ENCODE measurements around the gene DNMT1.

Gene DNMT1

DNA sequence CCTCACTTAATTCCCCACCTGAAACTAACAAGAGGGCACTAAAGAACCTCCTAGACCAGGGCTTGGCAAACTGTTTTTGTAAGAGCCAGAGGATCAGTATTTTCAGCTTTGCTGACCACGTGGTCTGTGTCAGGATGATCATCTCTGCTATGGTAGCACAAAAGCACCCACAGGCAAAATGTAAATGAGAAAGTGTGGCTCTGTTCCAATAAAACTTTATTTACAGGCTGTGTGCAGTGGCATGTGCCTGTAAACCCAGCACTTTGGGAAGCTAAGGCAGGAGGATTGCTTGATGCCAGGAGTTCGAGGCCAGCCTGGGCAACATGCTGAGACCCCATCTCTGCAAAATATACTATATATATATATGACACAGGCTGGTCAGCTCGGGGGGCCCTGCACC, 31.2 kb downstream of the DNMT1 start:
- no peak overlapping the region for H3K9ac ChIP-seq (ENCODE audit: insufficient read length)
- DNase-seq (ENCODE audit: low read depth, low spot score): no peak
- H3K36me3 ChIP-seq (ENCODE audit: insufficient read depth, low read length): peaks cover 87% of the 10 kb centered on the region
- H3K9me3 ChIP-seq (ENCODE audit: low read depth, low read length): no peaks in the 10 kb centered on the region
- TF ChIP-seq POLR2AphosphoS5 (IDR thresholded peaks at IDR 0.05; ENCODE audit: borderline replicate concordance, low read depth, low read length) (no peak), FOXP2 (optimal IDR thresholded peaks at IDR 0.05; ENCODE audit: control extremely low read depth, extremely low read length, insufficient read depth) (no peak), EZH2 (IDR thresholded peaks at IDR 0.05) (no peak)
- H3K27ac ChIP-seq: peak overlapping the region; percentile 36; the same call in 1 of the 2 replicates
- no peak overlapping the region for H3K4me3 ChIP-seq

DNA sequence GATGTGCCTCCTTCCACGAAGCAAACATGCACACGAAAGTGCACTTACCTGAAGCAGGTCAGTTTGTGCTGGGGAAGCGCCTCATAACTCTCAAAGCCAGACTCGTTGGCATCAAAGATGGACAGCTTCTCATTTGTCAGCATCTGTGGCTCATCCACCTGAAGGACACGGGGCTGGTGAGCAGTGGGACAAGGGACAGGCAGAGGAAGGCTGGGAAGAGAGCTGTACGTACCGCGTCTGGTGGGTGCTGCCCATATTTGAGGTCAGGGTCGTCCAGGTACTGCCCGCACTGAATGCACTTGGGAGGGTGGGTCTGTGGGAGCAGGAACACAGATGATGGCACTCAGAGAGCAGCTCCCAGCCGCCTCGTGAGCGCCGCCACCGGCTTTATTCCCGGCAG, 35.1 kb downstream of the DNMT1 start:
- TF ChIP-seq EZH2 (IDR thresholded peaks at IDR 0.05) (no peak), FOXP2 (optimal IDR thresholded peaks at IDR 0.05; ENCODE audit: control extremely low read depth, extremely low read length, insufficient read depth) (no peak), POLR2AphosphoS5 (IDR thresholded peaks at IDR 0.05; ENCODE audit: borderline replicate concordance, low read depth, low read length) (no peak)
- DNase-seq (ENCODE audit: low read depth, low spot score): no peak
- Histone ChIP-seq H3K27ac (no peak overlapping the region), H3K36me3 (ENCODE audit: insufficient read depth, low read length) (peaks cover 94% of the 10 kb centered on the region), H3K4me3 (no peak overlapping the region), H3K9ac (ENCODE audit: insufficient read length) (no peak overlapping the region), H3K9me3 (ENCODE audit: low read depth, low read length) (no peaks in the 10 kb centered on the region)

DNA sequence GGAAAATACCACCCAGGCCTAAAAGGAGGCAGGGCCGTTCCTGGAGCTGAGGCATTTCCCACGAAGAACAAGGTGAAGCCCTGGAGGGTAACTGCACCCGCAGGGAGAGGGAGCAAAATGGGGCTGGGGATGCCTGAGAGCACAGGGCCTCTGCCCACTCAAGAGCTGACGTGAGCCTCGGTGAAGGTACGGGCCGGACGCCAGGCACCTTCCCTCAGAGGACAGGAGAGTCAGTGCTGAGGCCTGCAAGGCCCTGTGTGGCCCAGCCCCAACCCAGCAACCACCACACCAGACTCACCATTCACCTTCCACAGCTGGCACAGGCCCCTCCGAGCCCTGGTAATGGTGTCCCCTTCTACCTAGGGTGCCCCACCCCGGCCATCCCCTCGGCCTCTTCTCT, 36.3 kb downstream of the DNMT1 start:
- no peak for TF ChIP-seq POLR2AphosphoS5 (IDR thresholded peaks at IDR 0.05; ENCODE audit: borderline replicate concordance, low read depth, low read length)
- no peak for TF ChIP-seq FOXP2 (optimal IDR thresholded peaks at IDR 0.05; ENCODE audit: control extremely low read depth, extremely low read length, insufficient read depth)
- TF ChIP-seq EZH2 (IDR thresholded peaks at IDR 0.05): no peak
- Histone ChIP-seq H3K9me3 (ENCODE audit: low read depth, low read length) (no peaks in the 10 kb centered on the region), H3K9ac (ENCODE audit: insufficient read length) (no peak overlapping the region), H3K4me3 (no peak overlapping the region), H3K36me3 (ENCODE audit: insufficient read depth, low read length) (peaks cover 97% of the 10 kb centered on the region), H3K27ac (no peak overlapping the region)
- DNase-seq (ENCODE audit: low read depth, low spot score): no peak

DNA sequence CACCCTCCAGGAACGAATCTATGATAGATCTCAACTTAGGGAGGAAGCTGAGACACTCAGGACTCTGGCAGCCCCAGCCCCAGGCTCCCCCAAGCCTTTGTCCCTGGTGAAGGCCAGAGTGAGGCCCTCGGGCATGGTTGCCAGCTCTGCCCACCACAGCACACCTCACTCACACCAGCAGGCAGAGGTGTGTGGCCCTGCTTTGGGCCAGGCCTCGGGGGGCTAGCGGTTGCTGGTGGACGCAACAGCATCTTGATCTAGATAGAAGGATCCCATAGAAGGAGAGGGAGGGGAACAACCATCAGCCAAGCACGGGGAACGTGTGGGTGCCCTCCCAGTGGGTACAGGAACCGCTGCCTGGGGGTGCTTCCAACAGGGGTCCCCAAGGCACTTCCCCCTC, 36.7 kb downstream of the DNMT1 start:
- TF ChIP-seq FOXP2 (optimal IDR thresholded peaks at IDR 0.05; ENCODE audit: control extremely low read depth, extremely low read length, insufficient read depth) (no peak), EZH2 (IDR thresholded peaks at IDR 0.05) (no peak), POLR2AphosphoS5 (IDR thresholded peaks at IDR 0.05; ENCODE audit: borderline replicate concordance, low read depth, low read length) (no peak)
- H3K9me3 ChIP-seq (ENCODE audit: low read depth, low read length): no peaks in the 10 kb centered on the region
- no peak overlapping the region for H3K9ac ChIP-seq (ENCODE audit: insufficient read length)
- no peak for DNase-seq (ENCODE audit: low read depth, low spot score)
- H3K36me3 ChIP-seq (ENCODE audit: insufficient read depth, low read length): peaks cover 94% of the 10 kb centered on the region
- H3K27ac ChIP-seq: no peak overlapping the region
- H3K4me3 ChIP-seq: no peak overlapping the region

DNA sequence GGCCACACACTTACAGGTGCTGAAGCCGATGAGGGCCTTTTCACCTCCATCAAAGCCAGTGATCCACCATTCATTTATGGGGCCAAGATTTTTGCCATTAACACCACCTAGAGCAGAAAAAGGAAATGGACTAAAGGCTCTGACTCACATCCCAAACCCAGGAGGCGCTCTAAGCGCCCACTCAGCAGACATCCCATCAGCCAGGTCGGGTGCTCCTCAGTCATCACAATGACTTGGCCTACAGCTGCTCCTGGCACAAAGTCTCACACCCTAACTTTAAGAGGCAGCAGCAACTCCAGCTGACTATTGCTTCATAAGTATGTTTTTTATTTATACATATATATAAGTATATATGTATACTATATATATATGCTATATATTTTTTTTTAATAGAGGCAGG, 38.9 kb downstream of the DNMT1 start:
- TF ChIP-seq EZH2 (IDR thresholded peaks at IDR 0.05): no peak
- TF ChIP-seq POLR2AphosphoS5 (IDR thresholded peaks at IDR 0.05; ENCODE audit: borderline replicate concordance, low read depth, low read length): no peak
- no peak for TF ChIP-seq FOXP2 (optimal IDR thresholded peaks at IDR 0.05; ENCODE audit: control extremely low read depth, extremely low read length, insufficient read depth)
- Histone ChIP-seq H3K36me3 (ENCODE audit: insufficient read depth, low read length) (peaks cover 95% of the 10 kb centered on the region), H3K9me3 (ENCODE audit: low read depth, low read length) (no peaks in the 10 kb centered on the region), H3K27ac (no peak overlapping the region), H3K9ac (ENCODE audit: insufficient read length) (no peak overlapping the region), H3K4me3 (no peak overlapping the region)
- DNase-seq (ENCODE audit: low read depth, low spot score): no peak

DNA sequence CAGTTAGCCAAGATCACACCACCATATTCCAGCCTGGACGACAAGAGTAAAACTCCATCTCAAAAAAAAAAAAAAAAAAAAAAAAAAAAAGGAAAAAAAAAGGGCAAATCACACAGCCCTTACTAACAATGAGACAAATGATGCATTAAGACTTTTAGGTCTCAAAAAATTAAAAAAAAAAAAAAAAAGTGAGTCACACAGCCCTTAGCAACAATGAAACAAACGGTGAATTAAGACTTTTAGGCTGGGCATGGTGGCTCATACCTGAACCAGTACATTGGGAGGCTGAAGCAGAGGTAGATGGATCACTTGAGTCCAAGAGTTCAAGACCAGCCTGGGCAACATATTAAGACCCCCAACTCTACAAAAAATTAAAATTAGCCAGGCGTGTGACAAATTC, 42.7 kb downstream of the DNMT1 start:
- TF ChIP-seq POLR2AphosphoS5 (IDR thresholded peaks at IDR 0.05; ENCODE audit: borderline replicate concordance, low read depth, low read length) (no peak), FOXP2 (optimal IDR thresholded peaks at IDR 0.05; ENCODE audit: control extremely low read depth, extremely low read length, insufficient read depth) (no peak), EZH2 (IDR thresholded peaks at IDR 0.05) (no peak)
- no peak for DNase-seq (ENCODE audit: low read depth, low spot score)
- Histone ChIP-seq H3K4me3 (no peak overlapping the region), H3K9me3 (ENCODE audit: low read depth, low read length) (no peaks in the 10 kb centered on the region), H3K27ac (no peak overlapping the region), H3K36me3 (ENCODE audit: insufficient read depth, low read length) (peaks cover 90% of the 10 kb centered on the region), H3K9ac (ENCODE audit: insufficient read length) (no peak overlapping the region)

DNA sequence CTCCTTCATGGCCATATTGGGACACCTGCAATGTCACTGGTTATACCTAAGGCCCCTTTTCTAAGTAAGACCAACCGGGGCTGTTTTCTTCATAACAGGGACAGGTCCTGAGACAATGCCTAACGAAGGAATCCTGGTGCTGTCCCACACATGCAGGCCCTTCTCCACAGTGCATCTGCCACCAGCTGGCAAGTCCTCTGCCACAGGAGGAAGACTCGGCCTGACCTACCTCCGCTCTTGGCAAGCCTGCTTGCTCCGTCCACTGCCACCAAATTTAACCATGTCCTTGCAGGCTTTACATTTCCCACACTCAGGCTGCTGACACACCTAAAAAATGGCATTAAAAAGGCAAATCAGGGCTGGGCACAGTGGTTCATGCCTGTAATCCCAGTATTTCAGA, 43.2 kb downstream of the DNMT1 start:
- peaks cover 89% of the 10 kb centered on the region for H3K36me3 ChIP-seq (ENCODE audit: insufficient read depth, low read length)
- no peak for TF ChIP-seq EZH2 (IDR thresholded peaks at IDR 0.05)
- TF ChIP-seq FOXP2 (optimal IDR thresholded peaks at IDR 0.05; ENCODE audit: control extremely low read depth, extremely low read length, insufficient read depth): no peak
- no peak for TF ChIP-seq POLR2AphosphoS5 (IDR thresholded peaks at IDR 0.05; ENCODE audit: borderline replicate concordance, low read depth, low read length)

DNA sequence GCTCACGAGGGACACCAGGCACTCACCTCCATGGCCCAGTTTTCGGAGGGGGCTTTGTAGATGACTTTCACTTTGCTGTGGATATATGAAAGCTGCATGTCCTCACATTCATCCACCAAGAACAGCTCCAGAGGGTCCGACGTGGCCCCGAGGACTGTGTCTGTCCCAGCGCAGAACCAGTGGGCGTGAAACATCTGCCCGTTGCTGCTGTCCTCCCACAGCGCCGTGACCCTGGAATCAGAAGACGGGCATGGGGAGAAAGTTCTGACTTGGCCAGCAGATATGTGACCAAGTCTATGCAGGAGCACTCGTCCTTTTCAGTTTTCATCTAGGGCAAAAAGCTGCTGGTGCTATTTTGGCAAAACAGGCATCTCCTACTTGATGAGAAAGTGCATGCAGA, 45.3 kb downstream of the DNMT1 start:
- H3K4me3 ChIP-seq: no peak overlapping the region
- H3K36me3 ChIP-seq (ENCODE audit: insufficient read depth, low read length): peaks cover 90% of the 10 kb centered on the region
- no peak overlapping the region for H3K9ac ChIP-seq (ENCODE audit: insufficient read length)
- H3K9me3 ChIP-seq (ENCODE audit: low read depth, low read length): no peaks in the 10 kb centered on the region
- H3K27ac ChIP-seq: no peak overlapping the region
- DNase-seq (ENCODE audit: low read depth, low spot score): no peak
- TF ChIP-seq EZH2 (IDR thresholded peaks at IDR 0.05): no peak
- TF ChIP-seq POLR2AphosphoS5 (IDR thresholded peaks at IDR 0.05; ENCODE audit: borderline replicate concordance, low read depth, low read length): no peak
- TF ChIP-seq FOXP2 (optimal IDR thresholded peaks at IDR 0.05; ENCODE audit: control extremely low read depth, extremely low read length, insufficient read depth): no peak

More for the DNA sequence above, 43.2 kb downstream of the DNMT1 start:
- Histone ChIP-seq H3K9me3 (ENCODE audit: low read depth, low read length) (no peaks in the 10 kb centered on the region), H3K9ac (ENCODE audit: insufficient read length) (no peak overlapping the region), H3K27ac (no peak overlapping the region), H3K4me3 (no peak overlapping the region)
- DNase-seq (ENCODE audit: low read depth, low spot score): no peak

DNA sequence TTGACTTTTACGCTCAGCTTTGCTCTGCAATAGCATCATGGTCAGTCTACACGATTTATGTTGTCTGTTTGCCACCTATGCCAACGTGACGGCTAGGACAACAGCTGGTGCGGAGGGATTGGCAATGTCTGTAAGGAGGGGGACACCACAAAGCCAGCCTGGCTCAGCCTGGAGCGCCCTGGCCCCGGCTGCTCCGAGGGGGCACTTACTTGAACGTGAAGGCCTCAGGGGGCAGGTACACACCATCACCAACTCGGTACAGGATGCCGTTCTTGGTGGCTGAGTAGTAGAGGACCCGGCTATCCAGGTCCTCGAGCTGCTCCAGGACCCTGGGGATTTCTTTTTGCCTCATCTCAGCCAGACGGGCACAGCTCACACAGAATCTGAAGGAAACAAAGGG, 48.6 kb downstream of the DNMT1 start:
- H3K27ac ChIP-seq: no peak overlapping the region
- H3K4me3 ChIP-seq: no peak overlapping the region
- TF ChIP-seq FOXP2 (optimal IDR thresholded peaks at IDR 0.05; ENCODE audit: control extremely low read depth, extremely low read length, insufficient read depth) (no peak), POLR2AphosphoS5 (IDR thresholded peaks at IDR 0.05; ENCODE audit: borderline replicate concordance, low read depth, low read length) (no peak), EZH2 (IDR thresholded peaks at IDR 0.05) (no peak)
- peaks cover 94% of the 10 kb centered on the region for H3K36me3 ChIP-seq (ENCODE audit: insufficient read depth, low read length)
- H3K9me3 ChIP-seq (ENCODE audit: low read depth, low read length): no peaks in the 10 kb centered on the region
- DNase-seq (ENCODE audit: low read depth, low spot score): no peak
- H3K9ac ChIP-seq (ENCODE audit: insufficient read length): no peak overlapping the region
